Left lung (tissue), 10 donors: ENCODE data around the gene PRR7. TPM values are rescaled to one million over a fixed set of nuclear protein-coding genes. Genes with fewer than 3 reads are reported as not detected.

Experiments used
- ATAC-seq: fragments of 200-7000 bp; cut with Tn5 transposase; one replicate; pipeline ENCODE4 v1.9.1; 2020; ENCODE audit warnings: moderate library complexity
- DNase-seq, 4 donors: peaks; one replicate each; pipeline ENCODE4 v3.0.0-alpha.2; 2013 to 2020
- H3K27ac ChIP-seq, 2 donors: fragments of 200-600 bp; sonication (generic) in 1 of 2; one replicate each; pipeline versions ENCODE4 v1.5.0 to v1.8.0; 2020 to 2021
- H3K27me3 ChIP-seq, 2 donors: fragments of 200-600 bp; sonication (generic) in 1 of 2; one replicate each; pipeline versions ENCODE4 v1.5.0 to v1.8.0; 2020 to 2021
- H3K36me3 ChIP-seq, 2 donors: fragments of 200-600 bp; sonication (generic) in 1 of 2; one replicate each; pipeline versions ENCODE4 v1.5.0 to v1.8.0; 2020 to 2021
- H3K4me1 ChIP-seq, 2 donors: fragments of 200-600 bp; one replicate each; pipeline ENCODE4 v1.8.0; 2021
- H3K4me3 ChIP-seq, 2 donors: fragments of 200-600 bp; sonication (generic) in 1 of 2; one replicate each; pipeline versions ENCODE4 v1.5.0 to v1.8.0; 2020 to 2021; ENCODE audit warnings: mild to moderate bottlenecking in 1 of 2
- H3K9me3 ChIP-seq, 2 donors: fragments of 200-600 bp; sonication (generic) in 1 of 2; one replicate each; pipeline versions ENCODE4 v1.5.0 to v1.8.0; 2020 to 2021
- CTCF ChIP-seq, 2 donors: fragments of 200-600 bp; sonication (generic) in 1 of 2; IDR thresholded peaks; one replicate each; pipeline versions ENCODE4 v1.5.0 to v1.8.0; 2021; ENCODE audit warnings: antibody characterized with exemption in 2 of 2
- intact Hi-C, 2 donors: fragments of 100-400 bp; cut with DNase I; formaldehyde crosslinking; loops; one replicate each; pipeline versions ENCODE4 v1.11.2 to v1.14.2; 2022
- polyA plus RNA-seq, 6 donors: library from polyadenylated mRNA; unstranded; fragments of 120-200 nt; gene quantifications; one replicate each; pipeline ENCODE4 v1.2.1, GENCODE V29; 2013; ENCODE audit not compliant: insufficient read length in 6 of 6
- total RNA-seq, 2 donors: library from RNA; stranded (reverse); fragmentation: NEBNext Ultra II Directional; extraction: Animal tissue kit (Norgen Biotek cat#: 25700); gene quantifications; one replicate each; pipeline ENCODE4 v1.2.1, GENCODE V29; 2021
- donor health status: DM: no; HTN: yes; CAD: no.
- donor health status: DM: no; HTN: no; CAD: no.

PRR7 gene
- total and polyA plus RNA-seq, 8 donors, result 0.30 to 4.1 (median 1.0) TPM

- H3K4me1 ChIP-seq, result peaks cover 12 to 42% of the 10 kb centered on the region in 2 donors
- no peak for DNase-seq
- H3K9me3 ChIP-seq, result no peaks in the 10 kb centered on the region
- no peak for ATAC-seq
- TF ChIP-seq CTCF (IDR thresholded peaks at IDR 0.05), result no peak
- H3K36me3 ChIP-seq, result peaks cover 0 to 3% of the 10 kb centered on the region in 2 donors
- peak overlapping the region; percentile 93 to 96 for H3K27ac ChIP-seq
- peak overlapping the region; percentile 42 to 91 for H3K4me3 ChIP-seq
- intact Hi-C loops, result no loop called here
- no peaks in the 10 kb centered on the region for H3K27me3 ChIP-seq
Measured at GRCh38 chr5:177425196-177425800, 21.3 kb upstream of the PRR7 start.

- intact Hi-C loops, result no loop called here
- H3K9me3 ChIP-seq, result no peaks in the 10 kb centered on the region
- DNase-seq (peak; percentile 98 to 100 (median 100)), ATAC-seq (peak; percentile 94)
- peaks cover 12 to 49% of the 10 kb centered on the region in 2 donors for H3K4me1 ChIP-seq
- TF ChIP-seq CTCF (IDR thresholded peaks at IDR 0.05), result no peak
- no peaks in the 10 kb centered on the region for H3K27me3 ChIP-seq
- H3K27ac ChIP-seq, result peak overlapping the region; percentile 93 to 96
- peak overlapping the region; percentile 42 to 91 for H3K4me3 ChIP-seq
- peaks cover 0 to 10% of the 10 kb centered on the region in 2 donors for H3K36me3 ChIP-seq
Measured at GRCh38 chr5:177425801-177426565, 20.6 kb upstream of the PRR7 start.

GRCh38 chr5:177426566-177427210 is 19.9 kb upstream of the PRR7 start, which contains the start of gene GRK6:
Gene GRK6 (plus strand): TSS chr5:177426676. CDS start chr5:177426846, 170 bp downstream.
- TF ChIP-seq CTCF (IDR thresholded peaks at IDR 0.05), result no peak
- Histone ChIP-seq H3K27me3 (no peaks in the 10 kb centered on the region), H3K4me3 (peak within 1 kb of the TSS; percentile 74 to 91), H3K9me3 (no peaks in the 10 kb centered on the region), H3K36me3 (peaks cover 0 to 14% of the 10 kb centered on the region in 2 donors), H3K27ac (peak within 1 kb of the TSS; percentile 93 to 96), H3K4me1 (peaks cover 12 to 56% of the 10 kb centered on the region in 2 donors)
- ATAC-seq (no peak), DNase-seq (peak in 3 of 4 donors; percentile 47 to 90 (median 65))
- intact Hi-C loops, result no loop called here

GRCh38 chr5:177427211-177427822 is 19.3 kb upstream of the PRR7 start:
- H3K36me3 ChIP-seq, result peaks cover 0 to 21% of the 10 kb centered on the region in 2 donors
- H3K4me1 ChIP-seq, result peaks cover 12 to 62% of the 10 kb centered on the region in 2 donors
- TF ChIP-seq CTCF (IDR thresholded peaks at IDR 0.05), result no peak
- H3K9me3 ChIP-seq, result no peaks in the 10 kb centered on the region
- DNase-seq (peak in 1 of 4 donors; percentile 19), ATAC-seq (no peak)
- H3K27ac ChIP-seq, result peak overlapping the region; percentile 86 to 96
- no peaks in the 10 kb centered on the region for H3K27me3 ChIP-seq
- H3K4me3 ChIP-seq, result peak overlapping the region; percentile 74 to 91
- intact Hi-C loops, result no loop called here
